HG03439 (cell line): ENCODE measurements around the gene ALK.

ENCODE experiments used
- ATAC-seq: cut with Tn5 transposase; IDR thresholded peaks from one replicate; pipeline ENCODE4 v1.9.1; 2021; ENCODE audit warnings: mild to moderate bottlenecking, moderate library complexity; ENCODE audit not compliant: unreplicated experiment

ALK gene

DNA sequence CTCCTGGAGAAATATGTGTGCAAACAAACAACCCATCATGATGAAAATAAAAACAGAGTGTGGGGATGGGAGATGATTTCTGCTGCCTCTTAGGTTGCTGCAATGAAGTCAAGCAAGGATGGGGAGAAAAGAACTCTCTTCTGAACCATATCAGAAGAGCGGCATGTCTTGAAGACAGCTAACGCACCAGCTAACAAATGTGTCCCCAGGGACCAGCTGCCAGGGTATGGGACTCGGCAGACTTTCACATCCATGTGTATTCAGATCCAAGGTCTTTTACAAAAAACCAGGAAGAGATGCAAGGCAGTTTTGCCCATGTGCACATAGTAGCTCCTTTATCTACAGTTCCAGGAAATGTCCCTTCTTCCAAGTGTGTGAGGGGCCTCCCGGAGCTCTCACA lies 680.8 kb downstream of the ALK start:
- ATAC-seq = no peak

DNA sequence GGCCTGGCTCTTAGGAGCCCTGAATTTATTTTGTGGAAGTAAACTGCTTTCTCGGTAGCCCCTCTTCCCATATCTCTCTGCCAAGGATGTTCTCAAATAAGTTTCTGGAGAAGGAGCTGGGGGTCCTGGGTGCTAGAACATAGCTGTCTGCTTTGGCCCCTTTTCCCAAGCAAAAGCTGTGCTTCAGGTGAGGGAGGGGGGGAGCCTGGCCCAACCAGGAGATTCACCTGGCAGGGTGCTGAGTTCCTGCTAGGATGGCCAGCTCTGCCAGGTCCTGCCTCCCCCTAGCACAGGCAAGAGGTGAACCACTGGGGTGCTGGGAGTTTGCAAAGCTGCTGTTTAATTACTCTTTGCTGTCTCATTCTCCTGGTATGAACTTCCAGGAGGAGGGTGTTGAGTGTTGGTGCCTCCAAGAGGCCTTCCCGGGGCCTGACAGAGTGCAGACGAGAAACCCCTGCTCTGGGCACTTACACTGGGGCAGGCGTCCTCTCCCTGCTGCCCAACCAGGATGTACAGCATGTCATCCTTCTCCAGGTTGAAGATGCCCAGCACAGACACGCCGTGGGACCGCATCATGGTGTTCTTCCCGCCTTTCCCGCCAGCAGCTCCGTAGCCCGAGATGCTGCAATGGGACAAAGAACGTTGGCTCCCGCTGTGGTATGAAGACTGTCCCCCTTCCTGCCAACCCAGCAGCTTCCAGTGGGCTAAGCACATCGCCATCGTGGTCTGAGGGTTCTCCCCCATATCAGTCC lies 682.0 kb downstream of the ALK start:
- no peak for ATAC-seq

GRCh38 chr2:29238497-29238896 lies 682.9 kb downstream of the ALK start:
- ATAC-seq = no peak

DNA sequence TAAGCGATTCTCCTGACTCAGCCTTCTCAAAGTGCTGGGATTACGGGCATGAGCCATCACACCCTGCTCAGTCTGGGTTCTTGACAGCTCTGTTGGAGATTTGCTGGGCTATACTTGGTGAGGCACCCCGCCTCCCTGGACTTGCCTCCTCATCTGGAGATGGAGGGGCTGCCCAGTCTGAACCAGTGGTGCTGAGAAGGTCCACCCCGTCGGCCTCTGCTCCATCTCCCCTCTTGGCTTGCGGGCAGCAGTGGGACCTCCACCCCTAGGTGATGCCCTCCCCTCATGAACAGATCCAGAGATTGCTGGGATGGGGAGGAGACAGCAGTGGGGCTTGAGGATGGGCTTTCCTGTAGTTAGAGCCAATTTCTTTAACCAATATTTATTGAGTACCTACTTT lies 685.3 kb downstream of the ALK start:
- ATAC-seq = no peak

DNA sequence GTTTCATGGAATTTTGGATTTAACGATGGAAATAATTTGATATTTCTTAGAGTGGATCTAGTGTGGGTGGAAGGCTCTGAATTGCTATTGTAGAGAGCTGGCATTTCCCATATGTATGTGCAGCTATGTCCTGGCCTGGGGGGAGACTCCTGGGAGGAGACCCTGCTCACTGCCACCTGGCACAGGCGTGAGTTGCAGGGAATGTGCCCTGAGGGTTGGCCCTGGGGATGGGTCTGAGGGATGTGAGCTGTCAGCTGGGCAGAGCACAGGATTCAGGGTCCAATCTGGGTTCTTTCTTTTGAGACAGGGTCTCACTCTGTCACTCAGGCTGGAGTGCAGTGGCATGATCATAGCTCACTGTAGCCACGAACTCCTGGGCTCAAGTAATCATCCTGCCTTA lies 686.0 kb downstream of the ALK start:
- ATAC-seq = no peak

GRCh38 chr2:29233428-29233827 lies 688.0 kb downstream of the ALK start:
- ATAC-seq = no peak

DNA sequence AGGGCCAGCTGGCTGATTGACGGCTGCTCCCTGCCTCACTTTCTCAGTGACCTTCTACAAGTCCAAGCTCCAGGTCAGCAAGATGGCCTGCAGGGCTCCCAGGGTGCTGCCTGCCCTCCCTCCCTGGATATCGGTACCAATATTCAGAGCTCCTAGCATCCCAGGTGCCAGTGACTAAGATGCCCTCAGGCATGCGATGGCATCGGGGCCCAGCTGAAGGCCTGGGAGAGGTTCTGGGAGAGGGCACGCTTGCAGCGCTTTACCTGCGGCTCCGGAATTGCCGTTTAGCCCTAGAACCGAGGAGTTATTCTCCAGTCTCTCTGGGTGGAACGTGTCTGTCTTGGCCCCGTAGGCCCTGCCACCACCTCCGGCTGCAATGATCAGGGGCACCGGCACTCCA lies 689.3 kb downstream of the ALK start:
- ATAC-seq = no peak

- ATAC-seq = no peak
Observed at GRCh38 chr2:29229640-29230039, 691.7 kb downstream of the ALK start.

DNA sequence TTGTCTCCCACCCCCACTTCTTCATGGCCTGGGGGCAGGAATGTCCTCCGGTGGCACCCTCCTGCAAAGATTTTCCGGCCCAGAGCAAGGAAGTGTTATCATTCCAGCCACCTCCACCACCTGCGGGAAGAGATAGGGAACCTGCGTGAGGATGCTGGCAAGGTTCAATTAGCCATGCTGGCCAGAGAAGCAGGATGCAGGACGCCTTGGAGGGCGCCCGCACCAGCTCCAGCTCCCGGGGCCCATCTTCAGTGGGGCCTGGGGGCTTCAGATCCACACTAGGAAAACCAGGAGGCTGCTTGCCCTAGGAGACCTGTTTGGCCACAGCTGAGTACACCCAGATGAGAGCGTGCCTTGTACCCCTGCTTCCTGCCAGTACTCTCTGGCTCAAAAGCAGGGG lies 692.4 kb downstream of the ALK start:
- ATAC-seq = no peak

GRCh38 chr2:29227935-29228675 lies 693.3 kb downstream of the ALK start:
- ATAC-seq = no peak

DNA sequence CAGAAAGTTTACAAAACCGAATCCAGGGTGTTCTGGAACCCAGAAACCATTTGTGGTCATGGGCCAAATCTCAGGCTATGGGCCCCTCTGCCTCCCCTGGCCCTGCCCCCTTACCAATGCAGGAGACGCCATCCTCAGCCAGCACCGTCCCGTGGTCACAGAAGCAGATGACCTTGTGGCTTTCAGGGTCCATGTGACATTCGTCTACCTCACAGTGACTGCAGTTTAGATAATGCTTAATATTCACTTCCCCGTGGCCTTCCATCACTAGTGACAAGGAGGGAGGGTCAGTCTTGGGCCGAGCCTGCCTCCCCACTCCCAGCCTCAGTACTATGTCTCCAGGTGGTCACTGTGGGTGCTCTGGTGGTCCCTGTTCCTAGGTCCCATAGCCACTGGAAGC lies 694.6 kb downstream of the ALK start:
- ATAC-seq = no peak

- ATAC-seq = no peak
Observed at GRCh38 chr2:29226375-29226774, 695.0 kb downstream of the ALK start.

GRCh38 chr2:29225814-29226213 lies 695.6 kb downstream of the ALK start:
- ATAC-seq = no peak

DNA sequence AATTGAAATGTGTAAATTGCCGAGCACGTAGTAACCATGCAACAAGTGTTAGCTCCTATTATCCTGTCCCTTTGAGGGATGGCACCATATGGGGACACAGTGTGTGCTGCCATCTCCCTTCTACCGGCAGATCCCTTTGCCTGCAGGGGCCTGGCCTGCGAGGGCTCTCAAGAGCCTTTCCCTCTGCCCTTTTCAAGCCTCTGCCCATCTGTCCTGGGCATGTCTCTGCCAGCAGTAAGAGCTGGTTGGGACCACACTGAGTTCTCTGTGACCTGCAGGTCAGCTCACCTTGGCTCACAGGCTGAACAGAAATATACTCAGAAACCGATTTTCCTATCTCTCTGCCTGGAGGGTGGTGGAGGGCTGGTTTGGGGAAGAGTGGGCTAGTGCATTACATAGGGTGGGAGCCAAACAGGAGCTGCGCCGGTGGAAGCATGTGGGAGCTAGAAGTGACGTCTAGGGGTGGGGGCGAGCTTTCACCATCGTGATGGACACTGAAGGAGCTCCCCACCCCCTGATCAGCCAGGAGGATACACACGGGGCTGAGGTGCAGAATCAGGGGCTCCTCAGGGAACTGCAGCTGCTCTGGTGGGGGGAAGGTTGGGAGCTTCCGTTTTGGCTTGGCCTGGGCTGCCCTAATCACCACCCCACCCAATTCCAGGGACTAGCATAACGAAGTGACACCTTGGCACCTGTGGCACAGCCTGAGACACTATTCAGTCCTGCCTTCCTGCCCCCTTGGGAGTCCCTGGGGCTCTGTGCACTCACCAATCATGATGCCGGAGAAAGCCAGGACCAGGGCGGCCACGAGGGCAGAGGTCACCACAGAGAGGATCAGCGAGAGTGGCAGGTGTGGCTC lies 696.5 kb downstream of the ALK start:
- no peak for ATAC-seq

- ATAC-seq = no peak
Observed at GRCh38 chr2:29223851-29224692, 697.3 kb downstream of the ALK start.

DNA sequence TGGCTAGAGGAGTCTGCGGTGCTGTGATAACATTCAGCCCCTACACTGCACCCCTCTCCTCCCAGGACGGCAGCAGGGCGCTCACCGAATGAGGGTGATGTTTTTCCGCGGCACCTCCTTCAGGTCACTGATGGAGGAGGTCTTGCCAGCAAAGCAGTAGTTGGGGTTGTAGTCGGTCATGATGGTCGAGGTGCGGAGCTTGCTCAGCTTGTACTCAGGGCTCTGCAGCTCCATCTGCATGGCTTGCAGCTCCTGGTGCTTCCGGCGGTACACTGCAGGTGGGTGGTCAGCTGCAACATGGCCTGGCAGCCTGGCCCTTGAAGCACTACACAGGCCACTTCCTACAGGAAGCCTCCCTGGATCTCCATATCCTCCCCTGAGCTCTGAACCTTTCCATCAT lies 698.1 kb downstream of the ALK start:
- no peak for ATAC-seq

DNA sequence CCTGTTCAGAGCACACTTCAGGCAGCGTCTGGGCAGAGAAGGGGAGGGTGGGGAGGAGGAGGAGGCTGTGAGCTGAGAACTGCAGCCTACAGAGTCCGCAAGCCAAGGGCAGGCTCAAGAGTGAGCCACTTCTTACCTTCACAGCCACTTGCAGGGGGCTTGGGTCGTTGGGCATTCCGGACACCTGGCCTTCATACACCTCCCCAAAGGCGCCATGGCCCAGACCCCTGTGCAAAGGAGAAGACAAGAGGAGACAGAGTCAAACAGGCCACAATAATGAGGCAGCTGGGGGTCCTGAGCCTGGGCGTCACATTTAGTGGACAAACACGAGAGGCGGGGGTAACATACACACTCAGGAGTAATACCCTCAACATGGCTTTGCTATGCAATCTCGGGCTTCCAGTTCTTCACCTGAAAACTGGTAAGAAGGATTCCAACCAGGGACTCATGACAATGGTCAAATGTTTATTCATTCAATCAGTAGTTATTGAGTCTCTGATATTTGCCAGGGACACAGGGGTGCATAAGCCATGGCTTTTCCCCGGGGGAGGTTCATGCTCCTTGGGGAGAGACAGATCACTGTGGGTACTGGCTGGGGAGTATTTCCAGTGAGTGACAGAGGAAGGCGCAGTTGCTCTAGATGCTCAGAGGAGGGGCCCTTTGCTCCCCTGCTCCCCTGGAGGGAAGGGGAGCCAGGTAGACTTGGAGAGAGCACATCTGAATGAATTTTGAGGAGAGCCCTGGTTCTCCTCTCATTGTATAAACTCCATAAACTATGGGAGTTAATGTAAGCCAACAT lies 698.8 kb downstream of the ALK start:
- no peak for ATAC-seq

- ATAC-seq = no peak
Observed at GRCh38 chr2:29220506-29221270, 700.7 kb downstream of the ALK start.

GRCh38 chr2:29219374-29219773 lies 702.0 kb downstream of the ALK start:
- no peak for ATAC-seq
